Epithelial cell of umbilical artery (primary cell): ENCODE data around the gene IGLON5. TPM values are rescaled to one million over a fixed set of nuclear protein-coding genes. Genes with fewer than 3 reads are reported as not detected.

Experiments
- total RNA-seq: library from RNA; depleted of rRNA; stranded (reverse); fragments of >200 nt; gene quantifications from 2 replicates; pipeline ENCODE4 v1.2.3, GENCODE V29; 2014

Gene IGLON5
- total RNA-seq: not detected in 2 replicates

GRCh38 chr19:51311351-51312257 is at the start of gene IGLON5:
TSS of gene IGLON5 (plus strand) at chr19:51311644. CDS start at chr19:51311848, 204 bp downstream.

GRCh38 chr19:51341976-51342580 is 30.6 kb downstream of the IGLON5 start, which contains the start of gene VSIG10L:
TSS of gene VSIG10L (minus strand) at chr19:51342139. CDS start at chr19:51342124, 15 bp downstream.

GRCh38 chr19:51365965-51366388 is 54.5 kb downstream of the IGLON5 start, which contains the start of gene ETFB:
TSS of gene ETFB (minus strand) at chr19:51366388. CDS start at chr19:51366326, 62 bp downstream.

GRCh38 chr19:51368366-51369282 is 57.2 kb downstream of the IGLON5 start, which contains the start of gene CLDND2:
TSS of gene CLDND2 (minus strand) at chr19:51369003. CDS start at chr19:51368577, 426 bp downstream.

GRCh38 chr19:51372649-51373504 is 61.4 kb downstream of the IGLON5 start, which contains the start of gene NKG7:
TSS of gene NKG7 (minus strand) at chr19:51372654. CDS start at chr19:51372535, 119 bp downstream.

Other genes with a start within 250 kb of the IGLON5 start
- gene KLK13, start 246.6 kb upstream of the IGLON5 start, total RNA-seq: not detected in 2 replicates
- gene KLK14, start 228.8 kb upstream of the IGLON5 start, total RNA-seq: under 0.01 TPM in 1 of 2 replicates, not detected in the other
- 9.7 and 10.8 TPM in 2 replicates for gene CTU1, start 203.2 kb upstream of the IGLON5 start, total RNA-seq
- gene SIGLEC9, start 186.7 kb upstream of the IGLON5 start, total RNA-seq: not detected in 2 replicates
- not detected in 2 replicates for gene SIGLEC7, start 169.3 kb upstream of the IGLON5 start, total RNA-seq
- gene CD33, start 86.6 kb upstream of the IGLON5 start, total RNA-seq: not detected in 2 replicates
- not detected in 2 replicates for gene SIGLECL1, start 60.6 kb upstream of the IGLON5 start, total RNA-seq
- gene VSIG10L, start 30.5 kb downstream of the IGLON5 start, total RNA-seq: under 0.01 and 0.15 TPM in 2 replicates
- 86.7 and 119 TPM in 2 replicates for gene ETFB, start 54.7 kb downstream of the IGLON5 start, total RNA-seq
- not detected in 2 replicates for gene CLDND2, start 57.4 kb downstream of the IGLON5 start, total RNA-seq
- not detected in 2 replicates for gene NKG7, start 61.0 kb downstream of the IGLON5 start, total RNA-seq
- not detected in 2 replicates for gene LIM2, start 76.3 kb downstream of the IGLON5 start, total RNA-seq
- not detected in 2 replicates for gene C19orf84, start 78.9 kb downstream of the IGLON5 start, total RNA-seq
- not detected in 2 replicates for gene SIGLEC10, start 106.0 kb downstream of the IGLON5 start, total RNA-seq
- gene SIGLEC8, start 146.8 kb downstream of the IGLON5 start, total RNA-seq: not detected in 2 replicates
- gene CEACAM18, start 166.9 kb downstream of the IGLON5 start, total RNA-seq: not detected in 2 replicates
- gene SIGLEC12, start 190.2 kb downstream of the IGLON5 start, total RNA-seq: not detected in 2 replicates
- gene SIGLEC6, start 220.0 kb downstream of the IGLON5 start, total RNA-seq: not detected in 2 replicates